OCI-LY1 (cell line): ENCODE data around the gene NAA80.

ENCODE experiments used
- EZH2 ChIP-seq: fragments of 200-600 bp; sonication (generic), shearing (Covaris generic); IDR thresholded peaks from 2 replicates; pipeline ENCODE4 v1.8.0; 2017; ENCODE audit warnings: borderline replicate concordance, mixed run types, mild to moderate bottlenecking, antibody characterized with exemption, low read length, moderate library complexity, mixed read lengths
- TF ChIP-seq, protein P1 (sequence below): fragments of 200-600 bp; sonication (generic), shearing (Covaris generic); IDR thresholded peaks from 2 replicates; pipeline ENCODE4 v1.5.1; 2017; ENCODE audit warnings: mild to moderate bottlenecking, antibody characterized with exemption, low read length, moderate library complexity, mixed read lengths

GRCh38 chr3:50299638-50299928, 378 bp upstream of the NAA80 start:
- TF ChIP-seq, protein P1, sequence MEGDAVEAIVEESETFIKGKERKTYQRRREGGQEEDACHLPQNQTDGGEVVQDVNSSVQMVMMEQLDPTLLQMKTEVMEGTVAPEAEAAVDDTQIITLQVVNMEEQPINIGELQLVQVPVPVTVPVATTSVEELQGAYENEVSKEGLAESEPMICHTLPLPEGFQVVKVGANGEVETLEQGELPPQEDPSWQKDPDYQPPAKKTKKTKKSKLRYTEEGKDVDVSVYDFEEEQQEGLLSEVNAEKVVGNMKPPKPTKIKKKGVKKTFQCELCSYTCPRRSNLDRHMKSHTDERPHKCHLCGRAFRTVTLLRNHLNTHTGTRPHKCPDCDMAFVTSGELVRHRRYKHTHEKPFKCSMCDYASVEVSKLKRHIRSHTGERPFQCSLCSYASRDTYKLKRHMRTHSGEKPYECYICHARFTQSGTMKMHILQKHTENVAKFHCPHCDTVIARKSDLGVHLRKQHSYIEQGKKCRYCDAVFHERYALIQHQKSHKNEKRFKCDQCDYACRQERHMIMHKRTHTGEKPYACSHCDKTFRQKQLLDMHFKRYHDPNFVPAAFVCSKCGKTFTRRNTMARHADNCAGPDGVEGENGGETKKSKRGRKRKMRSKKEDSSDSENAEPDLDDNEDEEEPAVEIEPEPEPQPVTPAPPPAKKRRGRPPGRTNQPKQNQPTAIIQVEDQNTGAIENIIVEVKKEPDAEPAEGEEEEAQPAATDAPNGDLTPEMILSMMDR, result no peak
- TF ChIP-seq EZH2, result no peak
